Fibroblast of lung (primary cell): ENCODE results near the gene TSPAN18. TPM values are rescaled to one million over a fixed set of nuclear protein-coding genes. Genes with fewer than 3 reads are reported as not detected.
A peak's percentile ranks its signal among the peaks of the same experiment; 100 is the strongest.

Experiments
- DNase-seq, 2 donors: peaks; one replicate each; pipeline versions ENCODE4 v3.0.0 to v3.0.0-alpha.2; 2010; ENCODE audit warnings: low read depth in 2 of 2
- H2AFZ ChIP-seq: 2 replicates; pipeline ENCODE4 v1.5.1; 2012; ENCODE audit warnings: low read length, control low read depth, inconsistent platforms
- H3K27ac ChIP-seq: 2 replicates; pipeline ENCODE4 v1.5.1; 2011; ENCODE audit warnings: low read length, control low read depth; ENCODE audit not compliant: insufficient read depth
- H3K27me3 ChIP-seq: 2 replicates; pipeline ENCODE4 v1.5.1; 2011; ENCODE audit warnings: mild to moderate bottlenecking, low read length; ENCODE audit not compliant: control insufficient read depth, insufficient read depth
- H3K36me3 ChIP-seq: 2 replicates; pipeline ENCODE4 v1.5.1; 2011; ENCODE audit warnings: low read length; ENCODE audit not compliant: control insufficient read depth, insufficient read depth
- H3K4me1 ChIP-seq: 2 replicates; pipeline ENCODE4 v1.5.1; 2011; ENCODE audit warnings: low read length; ENCODE audit not compliant: control insufficient read depth, insufficient read depth; ENCODE audit errors: extremely low read depth
- H3K4me2 ChIP-seq: 2 replicates; pipeline ENCODE4 v1.5.1; 2011; ENCODE audit warnings: low read length, control low read depth; ENCODE audit not compliant: insufficient read depth; ENCODE audit errors: extremely low read depth
- H3K4me3 ChIP-seq, 4 experiments: fragments of 200-600 bp in 1 of 4; sonication (generic) in 1 of 4; replicated peaks in 1 of 4; 2 replicates each; pipeline ENCODE4 v1.5.1; 2011 to 2016; ENCODE audit warnings: low read length in 4 of 4, low read depth in 3 of 4, mild to moderate bottlenecking in 3 of 4, control low read depth in 2 of 4, inconsistent platforms in 1 of 4, mixed read lengths in 1 of 4; ENCODE audit not compliant: insufficient read depth in 1 of 4; ENCODE audit errors: control extremely low read depth in 1 of 4
- H3K79me2 ChIP-seq: 2 replicates; pipeline ENCODE4 v1.5.1; 2012; ENCODE audit warnings: mild to moderate bottlenecking, low read length, inconsistent platforms; ENCODE audit not compliant: control insufficient read depth, insufficient read depth
- H3K9ac ChIP-seq: 2 replicates; pipeline ENCODE4 v1.5.1; 2011; ENCODE audit warnings: mild to moderate bottlenecking, low read length, control low read depth; ENCODE audit not compliant: insufficient read depth
- H3K9me3 ChIP-seq: 2 replicates; pipeline ENCODE4 v1.5.1; 2012; ENCODE audit warnings: low read depth, low read length; ENCODE audit not compliant: control insufficient read depth, insufficient read depth
- H4K20me1 ChIP-seq: 2 replicates; pipeline ENCODE4 v1.5.1; 2011; ENCODE audit warnings: low read length; ENCODE audit not compliant: control insufficient read depth, insufficient read depth; ENCODE audit errors: extremely low read depth
- CTCF ChIP-seq, 2 donors: IDR thresholded peaks in 1 of 2; conservative IDR thresholded peaks in 1 of 2; 1 replicate in 1 of 2; 2 replicates in 1 of 2; pipeline ENCODE4 v1.5.1; 2011 to 2012; ENCODE audit warnings: low read length in 2 of 2, control low read depth in 1 of 2, inconsistent platforms in 1 of 2, low read depth in 1 of 2, mild to moderate bottlenecking in 1 of 2
- EZH2 ChIP-seq: IDR thresholded peaks from 2 replicates; pipeline ENCODE4 v1.5.1; 2012; ENCODE audit warnings: low read length, control low read depth, mild to moderate bottlenecking; ENCODE audit errors: missing control alignments
- polyA plus RNA-seq, 2 donors: library from polyadenylated mRNA; depleted of rRNA in 1 of 2; stranded (reverse) in 1 of 2; unstranded in 1 of 2; fragments of >200 nt; gene quantifications; 2 replicates each; pipeline ENCODE4 v1.2.1, GENCODE V29; 2011 to 2012; ENCODE audit warnings: missing spikeins in 1 of 2
- total RNA-seq: library from RNA; depleted of rRNA; stranded (reverse); fragments of >200 nt; gene quantifications from 2 replicates; pipeline ENCODE4 v1.2.1, GENCODE V29; 2014

TSPAN18 gene
- total and polyA plus RNA-seq, 2 donors (not counting 1 experiment from before 2014, with no cell fraction given), result 0.15 TPM; not detected in 1

GRCh38 chr11:44816761-44817160 lies 90.0 kb downstream of the TSPAN18 start:
- Histone ChIP-seq H3K4me1 (no peaks in the 10 kb centered on the region), H3K9ac (no peak overlapping the region), H3K4me2 (no peak overlapping the region), H3K9me3 (no peaks in the 10 kb centered on the region), H2AFZ (no peak overlapping the region), H4K20me1 (no peaks in the 10 kb centered on the region), H3K27ac (no peak overlapping the region), H3K27me3 (peaks cover 6% of the 10 kb centered on the region), H3K36me3 (no peaks in the 10 kb centered on the region), H3K4me3 (no peak overlapping the region), H3K79me2 (no peaks in the 10 kb centered on the region)
- DNase-seq, result no peak
- no peak for TF ChIP-seq CTCF (conservative IDR thresholded peaks at IDR 0.05 in 1 of 2, IDR thresholded peaks at IDR 0.05 in 1 of 2; ENCODE audit: low read depth in 1 of 2, low read length in 2 of 2)
- TF ChIP-seq EZH2, result no peak

GRCh38 chr11:44817207-44817949 lies 90.6 kb downstream of the TSPAN18 start:
- DNase-seq, result peak in 1 of 2 donors; percentile 59
- H3K27ac ChIP-seq, result no peak overlapping the region
- H3K27me3 ChIP-seq, result peaks cover 8% of the 10 kb centered on the region

GRCh38 chr11:44818110-44818509 lies 91.3 kb downstream of the TSPAN18 start:
- Histone ChIP-seq H3K4me3 (no peak overlapping the region), H4K20me1 (no peaks in the 10 kb centered on the region), H3K4me2 (no peak overlapping the region), H3K27ac (no peak overlapping the region), H3K9ac (no peak overlapping the region), H2AFZ (no peak overlapping the region), H3K9me3 (no peaks in the 10 kb centered on the region), H3K27me3 (peaks cover 6% of the 10 kb centered on the region), H3K79me2 (no peaks in the 10 kb centered on the region), H3K36me3 (no peaks in the 10 kb centered on the region), H3K4me1 (no peaks in the 10 kb centered on the region)
- TF ChIP-seq EZH2, result no peak
- TF ChIP-seq CTCF (conservative IDR thresholded peaks at IDR 0.05 in 1 of 2, IDR thresholded peaks at IDR 0.05 in 1 of 2; ENCODE audit: low read depth in 1 of 2, low read length in 2 of 2), result no peak
- no peak for DNase-seq

More at GRCh38 chr11:44817207-44817949, 90.6 kb downstream of the TSPAN18 start:
- Histone ChIP-seq H2AFZ (no peak overlapping the region), H3K36me3 (no peaks in the 10 kb centered on the region), H3K9ac (no peak overlapping the region), H4K20me1 (no peaks in the 10 kb centered on the region), H3K4me1 (no peaks in the 10 kb centered on the region), H3K9me3 (no peaks in the 10 kb centered on the region), H3K79me2 (no peaks in the 10 kb centered on the region), H3K4me3 (no peak overlapping the region), H3K4me2 (no peak overlapping the region)
- TF ChIP-seq EZH2 (no peak), CTCF (conservative IDR thresholded peaks at IDR 0.05 in 1 of 2, IDR thresholded peaks at IDR 0.05 in 1 of 2; ENCODE audit: low read depth in 1 of 2, low read length in 2 of 2) (no peak)
